Caki2 (cell line): Measurements from ENCODE around the gene KDM4C. TPM values are rescaled to one million over a fixed set of nuclear protein-coding genes. Genes with fewer than 3 reads are reported as not detected.

Source experiments
- DNase-seq: peaks from one replicate; pipeline ENCODE4 v3.0.0-alpha.2; 2015; ENCODE audit warnings: low read depth
- in situ Hi-C: cut with HindIII; loops from 2 replicates; pipeline ENCODE4 v1.10.0; 2016; ENCODE audit warnings: low sequenced_read_pairs, low pct_unique_long_range_greater_than_20kb, mixed read lengths
- total RNA-seq: library from RNA; depleted of rRNA; stranded (reverse); fragments of >200 nt; shearing (Covaris generic); gene quantifications from 2 replicates; pipeline ENCODE4 v1.2.3, GENCODE V29; 2014; ENCODE audit warnings: low replicate concordance

KDM4C gene
- total RNA-seq, 1 experiment from 2014 or later: 9.2 TPM

GRCh38 chr9:6911901-6912638 lies 154.3 kb downstream of the KDM4C start:
- no peak for DNase-seq
- in situ Hi-C loops: no loop called here

GRCh38 chr9:6915635-6916034 lies 157.9 kb downstream of the KDM4C start:
- in situ Hi-C loops: no loop called here
- no peak for DNase-seq

DNA sequence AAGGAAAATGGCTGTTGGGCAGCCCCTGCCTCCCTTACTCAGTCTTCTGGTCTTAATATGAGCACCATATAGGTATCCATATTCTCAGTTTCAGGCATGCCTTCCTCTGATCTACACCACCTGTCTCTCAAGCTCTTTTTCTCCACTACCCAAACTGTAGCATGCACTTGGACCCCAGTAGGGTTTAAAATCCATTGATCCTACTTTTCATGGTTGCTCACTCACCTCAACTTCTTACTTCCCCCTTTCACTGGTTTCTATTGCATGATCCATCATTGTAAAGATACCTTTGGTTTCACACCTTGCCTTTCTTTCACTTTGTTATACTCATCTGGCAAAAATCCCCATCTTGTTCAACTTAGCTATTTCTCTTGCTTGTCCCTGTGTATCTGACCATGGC lies 159.4 kb downstream of the KDM4C start:
- DNase-seq: no peak
- in situ Hi-C loops: no loop called here

DNA sequence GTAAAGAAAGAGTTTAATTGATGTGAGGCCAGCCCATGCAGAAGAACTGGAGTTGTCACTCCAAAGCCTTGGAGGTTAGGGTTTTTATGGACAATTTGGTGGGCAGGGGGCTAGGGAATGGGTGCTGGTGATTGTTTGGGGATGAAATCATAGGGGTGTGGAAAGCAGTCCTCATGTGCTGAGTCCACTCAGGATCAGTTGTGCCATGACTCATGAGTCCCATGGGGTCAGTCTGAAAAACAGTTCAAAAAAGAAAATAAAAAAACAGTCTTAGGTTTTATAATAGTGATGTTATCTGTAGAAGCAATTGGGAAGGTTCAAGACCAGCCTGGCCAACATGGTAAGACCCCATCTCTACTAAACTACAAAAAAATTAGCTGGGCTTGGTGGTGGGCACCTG lies 162.3 kb downstream of the KDM4C start:
- no peak for DNase-seq
- in situ Hi-C loops: no loop called here

- DNase-seq: no peak
- in situ Hi-C loops: no loop called here
Measured at GRCh38 chr9:6921315-6921714, 163.5 kb downstream of the KDM4C start.

DNA sequence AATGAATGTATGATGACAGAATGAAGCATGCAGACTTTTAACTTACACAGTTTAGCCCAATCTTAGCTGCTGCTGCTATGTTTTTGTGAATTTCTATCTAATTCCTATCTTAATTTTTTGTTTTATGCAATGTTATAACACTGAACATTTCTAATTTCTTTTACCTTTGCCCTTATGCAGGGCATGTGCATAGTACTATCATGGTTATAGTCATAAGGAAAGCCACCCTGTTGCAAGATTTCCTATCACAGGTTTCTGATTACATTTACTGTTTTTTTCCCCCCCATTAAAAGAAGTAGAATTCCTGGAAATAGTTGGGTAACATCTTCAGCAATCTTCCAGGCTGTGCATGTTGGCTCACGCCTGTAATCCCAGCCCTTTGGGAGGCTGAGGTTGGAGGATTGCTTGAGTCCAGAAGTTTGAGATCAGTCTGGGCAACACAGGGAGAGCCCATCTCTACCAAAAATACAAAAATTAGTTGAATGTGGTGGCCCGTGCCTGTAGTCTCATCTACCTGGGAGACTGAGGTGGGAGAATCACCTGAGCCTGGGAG lies 164.4 kb downstream of the KDM4C start:
- in situ Hi-C loops: no loop called here
- no peak for DNase-seq

- no peak for DNase-seq
- in situ Hi-C loops: no loop called here
Measured at GRCh38 chr9:6922680-6923079, 164.9 kb downstream of the KDM4C start.

DNA sequence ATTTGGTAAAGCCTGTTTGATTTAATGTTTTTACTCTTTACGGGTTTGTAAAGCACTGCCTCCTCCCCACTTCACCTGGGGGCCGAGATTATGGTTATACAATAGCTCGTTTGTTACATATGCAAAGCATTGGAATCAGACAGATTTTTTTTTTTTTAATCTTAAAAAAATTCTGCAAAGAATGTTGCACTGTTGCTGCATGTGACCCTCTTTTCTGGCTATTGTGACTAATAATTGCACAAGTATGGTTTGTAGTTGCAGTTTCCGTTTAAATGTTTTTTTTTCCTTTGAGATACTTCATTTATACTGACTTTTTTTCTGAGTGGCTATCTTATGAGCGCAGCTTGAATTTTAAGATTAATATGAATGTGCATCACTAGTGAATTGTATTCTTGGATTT lies 165.3 kb downstream of the KDM4C start:
- in situ Hi-C loops: no loop called here
- no peak for DNase-seq

DNA sequence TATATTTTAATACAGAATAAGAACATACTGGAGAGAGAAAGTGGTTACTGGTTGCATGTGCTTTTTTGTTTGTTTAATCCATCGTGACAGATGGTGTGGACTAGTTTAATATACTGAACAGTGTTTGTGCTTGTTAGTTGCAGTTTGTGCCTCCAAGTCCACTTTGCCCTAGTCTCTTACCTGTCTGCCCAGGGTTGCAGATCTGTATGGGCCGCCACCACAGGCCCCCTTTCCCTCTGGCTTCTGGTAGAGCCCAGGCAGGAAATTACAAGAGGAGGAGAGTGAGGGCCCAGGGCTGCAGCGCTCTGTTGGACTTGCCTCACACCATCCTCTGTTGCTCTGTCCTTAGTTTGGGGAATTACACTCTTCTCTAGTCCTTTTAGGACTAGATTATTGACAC lies 166.4 kb downstream of the KDM4C start:
- no peak for DNase-seq
- in situ Hi-C loops: no loop called here

- in situ Hi-C loops: no loop called here
- no peak for DNase-seq
Measured at GRCh38 chr9:6924988-6925563, 167.3 kb downstream of the KDM4C start.

DNA sequence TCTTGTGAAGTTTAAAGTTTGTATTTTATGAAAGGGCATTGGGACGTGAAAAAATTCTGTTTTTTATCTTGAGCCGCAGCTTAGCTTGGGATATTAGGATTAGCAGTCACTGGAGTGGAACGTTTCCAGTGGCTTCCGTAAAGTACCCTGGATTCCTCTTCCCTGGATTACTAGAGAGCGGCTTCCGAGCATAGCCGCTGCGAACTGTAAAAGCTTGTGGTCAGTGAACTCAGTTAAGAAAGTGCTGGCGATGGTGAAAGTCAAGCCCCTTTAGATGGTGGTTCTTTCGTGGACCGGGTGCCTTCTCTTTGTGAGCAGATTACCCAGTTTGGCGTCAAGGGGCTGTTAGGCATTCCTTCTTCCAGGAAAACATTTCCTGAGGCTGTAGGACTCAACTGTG lies 168.1 kb downstream of the KDM4C start:
- no peak for DNase-seq
- in situ Hi-C loops: no loop called here

GRCh38 chr9:6926436-6926835 lies 168.7 kb downstream of the KDM4C start:
- in situ Hi-C loops: no loop called here
- DNase-seq: no peak

DNA sequence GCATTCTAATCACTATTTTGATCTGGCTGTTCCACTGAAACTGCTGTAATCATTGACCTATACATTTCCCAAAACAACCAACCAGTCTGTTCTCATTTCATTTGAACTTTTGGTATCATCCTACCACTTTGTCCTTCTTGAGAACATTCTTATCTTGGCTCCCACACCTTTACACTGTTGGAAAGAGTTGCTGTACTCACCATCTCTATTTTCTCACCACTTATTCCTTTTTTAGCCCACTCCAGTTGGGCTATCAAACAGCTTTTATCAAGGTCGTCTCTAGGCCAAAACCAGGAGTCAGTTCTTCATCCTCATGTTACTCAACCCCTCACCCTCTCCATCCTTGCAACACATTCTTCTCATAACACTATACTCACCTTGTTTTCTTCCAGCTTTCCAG lies 170.1 kb downstream of the KDM4C start:
- in situ Hi-C loops: no loop called here
- DNase-seq: no peak

DNA sequence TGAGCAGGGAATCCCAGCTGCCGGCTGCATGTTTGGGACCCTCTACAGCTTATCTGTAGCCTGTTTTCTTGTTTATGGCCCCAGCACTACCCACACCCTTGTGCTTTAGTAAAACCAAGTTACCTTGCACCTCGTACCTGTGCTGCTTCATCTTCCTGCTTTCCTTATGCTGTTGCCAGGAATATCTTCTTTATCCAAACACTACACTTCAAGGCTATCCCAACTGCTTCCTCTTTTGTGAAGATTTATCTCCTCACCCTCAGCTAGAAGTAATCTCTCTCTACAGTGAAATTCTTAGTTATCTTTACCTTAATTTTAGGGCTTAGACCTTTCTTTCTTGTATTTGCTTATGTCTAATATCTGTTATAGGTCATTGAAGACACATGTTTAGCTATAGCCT lies 171.1 kb downstream of the KDM4C start:
- DNase-seq: no peak
- in situ Hi-C loops: no loop called here

DNA sequence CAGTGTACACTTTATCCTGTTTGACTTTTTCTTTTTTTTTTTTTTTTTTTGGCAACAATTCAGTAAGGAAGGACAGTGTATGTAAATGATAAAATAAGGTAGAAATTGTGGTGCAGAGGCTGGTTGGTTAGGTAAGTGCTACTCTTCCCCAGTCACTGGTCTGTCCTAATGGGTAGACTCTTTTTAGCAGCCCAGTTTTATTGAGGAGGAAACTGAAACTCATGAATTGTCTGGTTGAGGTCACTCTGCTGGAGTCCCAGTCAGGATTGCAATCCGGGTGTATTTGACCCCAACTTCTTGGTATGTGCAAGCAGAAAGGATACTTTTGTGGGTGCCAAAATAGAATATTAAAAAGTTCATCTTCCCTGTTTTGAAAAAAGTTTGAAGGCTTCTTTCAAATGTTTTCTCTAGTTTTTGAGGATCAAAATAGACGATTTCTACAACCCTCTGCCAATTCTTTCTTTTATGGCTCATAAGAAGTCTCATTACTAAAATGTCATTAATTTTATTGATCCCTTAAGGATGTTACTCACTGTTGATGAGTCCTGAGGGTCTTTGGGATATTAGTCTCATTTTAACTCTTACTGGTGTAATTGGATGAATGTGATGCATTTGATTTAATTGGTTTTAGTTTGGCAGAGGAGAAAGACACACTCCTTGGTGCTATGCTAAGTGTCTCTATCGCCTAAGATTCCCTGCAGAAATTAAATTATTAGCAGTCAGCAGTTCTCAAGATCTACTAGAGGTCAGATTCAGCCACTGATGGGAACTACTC lies 171.9 kb downstream of the KDM4C start:
- no peak for DNase-seq
- in situ Hi-C loops: no loop called here

- in situ Hi-C loops: no loop called here
- DNase-seq: no peak
Measured at GRCh38 chr9:6930827-6931226, 173.1 kb downstream of the KDM4C start.

DNA sequence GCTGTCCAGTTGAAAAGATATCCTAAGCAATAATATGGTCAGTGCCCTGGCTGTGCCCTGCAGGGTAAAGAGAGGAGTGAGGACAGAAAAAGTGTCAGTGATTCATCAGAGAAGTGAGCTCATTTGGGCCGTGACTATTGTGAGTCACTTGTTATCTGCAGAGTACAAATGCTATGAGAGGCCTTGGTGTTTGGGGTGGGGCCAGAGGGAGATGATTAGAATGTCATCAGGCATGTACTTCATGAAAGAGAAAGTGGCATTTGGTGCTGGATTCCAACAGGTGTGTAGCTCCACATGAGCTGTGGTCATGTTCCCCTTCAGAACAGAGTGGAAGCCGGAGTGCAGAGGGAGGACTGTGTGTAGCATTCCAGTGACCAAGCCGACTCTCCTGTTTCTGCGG lies 174.1 kb downstream of the KDM4C start:
- in situ Hi-C loops: no loop called here
- peak; percentile 24 for DNase-seq

GRCh38 chr9:6936103-6936502 lies 178.3 kb downstream of the KDM4C start:
- in situ Hi-C loops: no loop called here
- no peak for DNase-seq

- DNase-seq: no peak
- in situ Hi-C loops: no loop called here
Measured at GRCh38 chr9:6937209-6937608, 179.4 kb downstream of the KDM4C start.
